Stimulated activated CD4-positive, alpha-beta T cell treated with anti-CD3 and anti-CD28 coated beads, TNF-alpha, amount 100 ng/mL, for 1 hour (primary cell): ENCODE results near the gene GNMT.
"Not testable (repeated sequence)": the region's sequence is repeated elsewhere in the genome, so short reads cannot be mapped to it uniquely, and the experiment has no call there.

ENCODE experiments used
- DNase-seq, 3 donors: peaks; one replicate each; pipeline ENCODE4 v3.0.0-alpha.2; 2020; ENCODE audit warnings: low read depth in 3 of 3, low spot score in 1 of 3

Gene GNMT

DNA sequence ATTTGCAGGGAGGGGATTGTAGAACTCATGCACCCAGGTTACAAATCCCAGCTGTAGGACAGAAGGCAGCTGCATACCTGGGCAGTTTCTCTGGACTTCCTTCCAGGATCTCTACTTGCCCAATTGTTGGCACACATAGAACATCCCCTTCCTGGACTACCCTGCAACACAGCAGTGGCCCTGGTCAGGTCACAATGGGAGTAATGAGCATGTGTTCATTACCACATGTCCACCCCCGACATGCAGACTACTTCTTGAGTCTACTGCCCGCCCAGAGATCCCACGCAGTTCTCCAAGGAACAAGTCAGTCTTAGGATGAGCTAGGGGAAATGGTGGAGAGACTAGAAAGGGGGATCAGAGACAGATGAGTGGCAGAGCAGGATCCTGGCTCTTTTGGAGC lies 13.4 kb downstream of the GNMT start:
- DNase-seq, result no peak

DNA sequence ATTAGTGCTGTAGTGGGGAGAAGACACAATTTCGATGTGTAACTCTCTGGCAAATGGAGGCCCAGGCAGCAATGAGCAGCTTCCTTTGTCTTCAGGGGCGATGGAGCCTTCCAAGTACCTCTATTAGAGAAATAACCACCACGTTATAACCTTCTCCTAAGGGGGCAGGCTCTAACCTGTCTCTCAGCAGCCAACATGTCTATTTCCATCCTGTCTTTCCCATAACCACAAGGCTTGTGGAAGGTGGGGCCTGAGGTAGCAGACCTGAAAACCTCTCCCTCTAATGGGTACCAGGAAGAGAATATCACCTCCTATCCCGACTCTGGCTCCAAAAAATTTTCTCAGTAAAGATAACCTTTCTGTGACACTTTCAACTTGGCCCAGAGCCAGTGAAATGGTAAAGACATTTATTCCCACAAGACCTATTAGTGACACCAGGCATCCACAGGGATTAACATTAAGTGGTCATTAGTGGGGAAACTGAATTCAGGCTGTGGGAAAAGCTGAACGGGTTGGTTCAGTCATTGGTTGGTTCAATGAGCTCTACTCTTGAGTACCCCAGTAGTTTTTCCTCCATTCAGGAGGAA lies 14.5 kb downstream of the GNMT start:
- DNase-seq, result no peak

DNA sequence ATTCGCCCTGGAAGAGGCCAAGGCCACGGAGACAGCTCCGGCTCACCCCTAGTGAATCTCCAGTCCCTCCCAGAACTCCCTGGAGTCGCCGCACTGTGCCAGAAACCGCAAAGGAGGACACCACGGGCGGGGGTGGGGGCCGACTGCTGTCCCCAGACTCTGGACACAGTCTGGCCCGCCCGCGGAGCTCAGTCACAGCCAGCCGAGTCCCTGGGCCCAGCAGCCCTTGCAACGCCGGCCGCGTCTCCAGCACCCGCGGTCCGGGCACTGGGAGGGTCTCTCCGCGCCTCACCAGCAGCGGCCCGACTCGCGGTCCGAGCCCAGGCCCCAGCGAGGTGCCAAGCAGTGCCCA lies 17.9 kb downstream of the GNMT start:
- DNase-seq, result no peak

DNA sequence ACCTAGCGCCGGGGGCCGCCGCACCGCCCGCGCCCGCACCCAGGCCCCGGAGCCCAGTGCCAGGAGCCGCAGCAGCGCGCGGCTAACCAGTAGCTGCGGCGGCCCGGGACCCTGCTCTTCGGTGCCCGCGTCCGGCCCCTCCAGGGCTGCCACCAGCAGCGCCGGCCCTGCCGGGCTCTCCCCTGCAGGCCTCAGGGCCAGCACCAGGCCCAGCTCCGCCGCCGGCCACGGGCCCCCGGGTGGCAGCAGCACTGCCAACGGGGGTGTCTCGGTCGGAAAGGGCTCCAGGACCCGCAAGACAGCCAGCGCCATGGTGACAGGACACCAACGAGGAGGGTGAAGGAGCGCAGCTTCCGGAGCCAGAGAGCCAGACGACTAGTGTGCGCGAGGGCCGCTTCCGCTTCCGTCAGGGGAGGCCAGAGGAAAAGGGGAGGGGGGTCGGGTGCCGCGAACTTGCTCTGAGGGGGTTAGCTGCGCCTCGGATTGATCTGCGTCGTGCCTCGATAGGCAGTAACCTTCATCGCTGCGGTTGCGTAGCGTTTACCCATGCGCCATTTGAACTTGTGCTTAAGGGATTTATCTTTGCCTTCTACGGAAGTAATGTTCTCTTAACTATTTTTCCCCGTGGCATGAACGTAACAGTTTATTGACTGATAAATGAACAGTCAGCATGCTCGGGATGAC lies 18.4 kb downstream of the GNMT start, which contains the start of gene PEX6:
TSS of gene PEX6 (minus strand) at position 343 of the 684 bp plus-strand sequence. CDS start at position 312, 31 bp downstream.
- DNase-seq, result peak; percentile 71 to 86 (median 78)

DNA sequence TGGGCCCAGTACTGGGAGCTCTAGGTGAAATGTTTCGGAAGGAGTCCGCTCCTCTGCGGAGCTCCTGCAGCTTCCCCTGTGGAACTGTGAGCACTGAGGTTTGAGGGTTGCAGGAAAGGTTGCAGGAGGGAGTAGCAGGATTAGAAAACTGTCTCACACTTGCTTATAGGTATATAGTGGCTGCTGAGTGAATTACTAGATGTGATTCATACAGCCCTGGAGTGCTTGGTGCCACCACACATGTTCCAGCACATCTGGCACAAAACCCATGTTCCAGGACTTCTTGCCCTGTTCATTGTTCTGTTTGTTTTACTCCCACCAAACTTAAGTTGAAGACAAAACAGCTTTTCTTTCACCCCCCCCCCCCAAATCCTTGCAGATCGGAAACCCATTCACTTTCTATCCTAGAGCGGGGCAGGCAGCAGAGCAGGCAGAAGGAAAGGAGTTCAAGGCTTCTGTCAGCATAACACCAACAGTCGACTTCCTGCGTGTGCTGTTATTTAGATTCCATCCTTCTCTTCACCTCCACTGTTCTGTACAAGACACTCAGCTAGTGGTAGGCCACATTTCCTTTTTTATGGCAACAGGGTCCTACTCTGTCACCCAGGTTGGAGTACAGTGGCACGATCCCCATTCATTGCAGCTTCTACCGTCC lies 19.1 kb downstream of the GNMT start:
- no peak for DNase-seq

DNA sequence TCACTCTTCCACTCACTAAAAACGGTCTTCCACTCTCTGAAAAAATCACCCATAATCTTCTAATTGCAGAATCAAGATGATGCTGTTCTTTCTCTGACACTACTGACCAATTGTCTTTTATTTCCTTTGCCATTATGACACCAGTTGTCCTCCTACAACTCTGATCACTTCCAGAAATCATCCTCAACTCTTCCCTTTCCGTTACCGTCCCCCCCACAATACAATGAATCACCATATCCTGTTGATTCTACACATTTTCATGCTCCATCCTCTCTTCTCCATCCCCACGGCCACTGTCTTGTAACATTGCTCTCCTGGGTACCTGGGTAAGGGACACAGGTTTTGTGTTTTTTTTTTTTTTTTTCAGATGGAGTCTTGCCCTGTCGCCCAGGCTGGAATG lies 21.3 kb downstream of the GNMT start:
- DNase-seq, result no peak

DNA sequence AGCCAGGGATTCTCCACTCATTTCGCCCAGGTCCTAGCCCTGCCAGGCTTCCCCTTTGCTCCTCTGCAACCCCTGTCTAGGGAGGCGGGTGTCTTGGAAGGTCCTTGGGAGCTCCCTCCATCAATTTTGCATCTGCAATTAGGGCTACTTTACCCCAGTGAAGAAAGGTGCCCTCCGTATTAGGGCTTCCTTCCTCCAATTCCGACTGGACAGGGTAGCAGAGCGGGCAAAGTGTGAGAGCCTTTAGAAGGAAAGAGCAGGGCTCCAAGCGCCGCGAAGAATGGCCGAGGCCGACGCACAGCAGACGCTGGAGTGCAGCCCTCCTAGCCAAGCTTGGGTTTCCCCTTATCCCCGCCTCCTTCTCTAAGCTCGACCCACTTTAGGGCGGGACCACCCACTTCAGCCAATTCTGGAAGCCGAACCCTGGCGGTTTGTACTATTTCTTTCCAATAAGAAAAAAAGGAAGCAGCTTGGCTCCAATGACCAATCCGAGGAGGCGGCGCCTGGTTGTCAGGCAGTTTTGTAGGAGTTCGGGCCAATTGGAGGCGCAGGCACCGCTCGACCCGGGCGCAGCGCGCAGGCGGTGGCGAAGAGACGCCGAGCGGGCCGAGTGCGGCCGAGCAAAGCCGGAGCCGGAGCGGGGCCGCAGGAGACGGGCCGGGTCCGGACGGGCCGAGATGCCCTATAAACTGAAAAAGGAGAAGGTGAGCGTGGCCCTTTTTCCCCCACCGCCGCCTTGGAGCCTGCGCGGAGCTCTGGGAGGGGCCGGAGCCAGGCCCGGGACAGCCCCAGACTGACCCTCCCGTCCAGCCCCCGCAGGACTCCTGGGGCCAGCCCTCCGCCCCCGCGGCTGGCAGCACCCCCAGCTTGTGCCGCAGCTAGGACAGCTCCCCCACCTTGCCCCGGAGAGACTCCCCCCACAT lies 23.7 kb downstream of the GNMT start, which contains the start of gene PPP2R5D:
TSS of gene PPP2R5D (plus strand) at position 570 of the 923 bp plus-strand sequence. CDS start at position 678, 108 bp downstream.
- peak; percentile 88 to 92 (median 88) for DNase-seq

DNA sequence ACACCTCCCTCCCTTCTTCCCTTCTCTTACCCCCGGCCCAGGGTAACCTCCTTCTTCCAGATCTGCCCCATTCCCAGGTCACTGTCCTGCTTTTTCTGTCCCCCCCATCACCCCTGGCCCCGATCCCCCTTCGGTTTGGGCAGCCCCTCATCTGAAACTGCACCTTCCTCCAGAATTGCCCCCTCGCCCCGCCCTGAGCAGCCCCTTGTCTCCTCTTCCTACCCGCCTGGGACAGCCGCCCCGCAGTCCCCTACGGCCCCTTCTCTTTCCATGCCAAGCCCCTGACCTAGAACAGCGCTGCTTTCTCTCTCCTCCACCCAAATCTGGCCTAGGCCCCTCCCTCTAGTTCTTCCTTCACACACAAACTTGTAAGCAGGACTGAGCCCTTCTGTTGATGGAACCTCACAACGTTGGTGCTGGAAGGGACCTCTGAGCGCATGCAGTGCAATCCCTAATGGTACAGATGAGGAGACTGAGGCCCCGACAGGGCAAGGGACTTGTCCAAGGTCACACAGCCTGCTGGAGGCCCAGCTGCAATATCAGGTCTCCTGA lies 24.4 kb downstream of the GNMT start:
- DNase-seq, result no peak

DNA sequence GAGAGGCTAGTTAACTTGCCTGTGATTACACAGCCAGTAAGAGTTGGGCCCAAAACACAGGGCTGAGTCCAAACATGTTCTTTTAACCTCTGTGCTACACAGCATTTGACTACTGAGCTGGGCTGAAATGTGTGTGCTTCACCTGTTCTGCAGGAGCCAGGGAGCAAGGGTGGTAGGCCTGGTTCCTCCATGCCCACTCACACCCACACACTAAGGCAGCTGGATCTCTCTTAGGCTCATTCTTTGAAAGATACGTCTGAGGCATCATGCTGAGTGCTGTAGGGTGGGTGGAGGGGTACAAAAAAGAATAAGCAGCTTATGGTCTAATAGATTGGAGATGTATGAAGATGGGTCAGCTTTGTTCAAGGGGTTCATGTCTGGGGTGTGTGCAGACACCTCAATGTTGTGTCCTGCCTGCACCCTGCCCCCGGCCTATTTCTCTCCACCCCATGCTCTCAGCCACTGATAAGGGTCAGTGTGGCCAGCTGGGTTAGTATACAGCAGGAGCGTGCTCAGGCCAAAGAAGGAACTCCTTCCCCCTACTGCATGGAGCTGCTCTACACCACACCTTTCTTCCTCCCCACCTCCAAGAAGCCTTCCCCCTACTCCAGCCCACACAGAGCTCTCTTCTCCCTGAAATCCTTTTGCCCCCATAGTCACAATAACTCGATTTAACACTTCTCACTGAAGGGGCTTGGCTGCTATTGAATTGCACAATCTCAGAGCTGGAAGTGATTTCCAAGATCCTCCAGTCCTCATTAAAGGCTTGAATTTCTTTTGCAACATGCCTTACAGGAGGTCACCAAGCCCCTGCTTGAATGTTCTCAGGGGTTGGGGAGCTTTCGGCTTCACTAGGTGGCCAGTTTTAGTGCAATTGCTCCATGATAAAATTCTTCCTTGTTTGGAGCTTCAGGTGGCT lies 27.2 kb downstream of the GNMT start:
- DNase-seq, result no peak

DNA sequence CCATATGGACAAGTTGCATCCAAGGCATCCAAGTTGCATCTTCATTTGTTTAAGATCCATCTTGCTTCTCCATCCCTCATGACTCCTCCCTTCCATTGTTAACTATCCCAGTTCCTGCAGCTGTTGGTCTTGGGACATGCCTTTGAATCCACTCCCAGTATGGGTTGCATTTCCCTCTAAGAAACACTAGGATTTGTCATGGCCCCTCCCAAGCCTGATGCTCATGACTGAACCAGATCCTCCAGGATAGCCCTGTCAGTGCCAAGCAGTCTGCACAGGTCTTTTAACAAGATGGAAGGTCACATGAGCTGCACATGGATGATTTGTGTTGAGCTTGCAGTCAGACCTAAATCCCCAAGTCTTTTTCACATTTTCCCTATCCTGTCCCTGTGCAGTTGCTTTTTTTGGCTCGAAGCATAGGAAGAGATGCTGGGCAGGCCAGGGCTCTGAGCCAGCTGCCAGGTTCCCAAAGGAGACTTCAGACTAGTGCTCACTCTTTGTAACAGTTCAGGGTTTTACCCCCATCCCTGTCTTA lies 28.0 kb downstream of the GNMT start:
- no peak for DNase-seq

DNA sequence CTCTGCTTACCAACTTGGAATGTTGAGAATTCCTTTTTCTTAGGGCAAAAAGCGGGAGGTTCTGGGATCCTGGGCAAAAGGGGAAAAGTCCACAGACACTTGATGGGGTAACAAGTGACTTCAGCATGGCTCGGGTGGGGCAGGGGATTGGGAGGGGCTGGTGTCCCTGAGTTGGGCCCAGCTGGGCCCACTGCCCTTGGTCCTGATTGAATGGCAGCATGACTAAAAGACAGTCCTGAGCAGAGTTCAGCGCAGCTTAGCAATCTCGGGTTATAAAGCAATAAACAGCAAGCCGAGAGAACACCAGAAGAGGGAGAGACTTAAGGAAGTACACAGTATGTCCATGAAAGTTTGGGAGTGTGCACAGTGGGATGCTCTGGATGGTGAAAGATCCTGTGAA lies 29.4 kb downstream of the GNMT start:
- no peak for DNase-seq

DNA sequence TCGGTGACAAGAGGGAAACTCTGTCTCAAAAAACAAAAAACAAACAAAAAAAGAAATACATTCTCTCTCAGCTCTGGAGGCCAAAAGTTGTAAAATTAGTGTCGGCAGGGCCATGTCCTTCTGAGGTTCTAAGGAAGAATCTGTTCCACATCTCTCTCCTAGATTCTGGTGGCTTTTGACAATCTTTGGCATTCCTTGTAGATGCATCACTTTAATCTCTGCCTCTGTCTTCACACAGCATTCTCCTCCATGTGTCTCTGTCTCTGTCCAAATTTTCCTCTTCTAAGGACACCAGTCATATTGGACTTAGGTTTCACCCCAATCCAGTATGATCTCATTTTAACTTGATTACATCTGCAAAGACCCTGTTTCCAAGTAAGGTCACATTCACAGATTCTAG lies 32.9 kb downstream of the GNMT start:
- DNase-seq, result no peak

DNA sequence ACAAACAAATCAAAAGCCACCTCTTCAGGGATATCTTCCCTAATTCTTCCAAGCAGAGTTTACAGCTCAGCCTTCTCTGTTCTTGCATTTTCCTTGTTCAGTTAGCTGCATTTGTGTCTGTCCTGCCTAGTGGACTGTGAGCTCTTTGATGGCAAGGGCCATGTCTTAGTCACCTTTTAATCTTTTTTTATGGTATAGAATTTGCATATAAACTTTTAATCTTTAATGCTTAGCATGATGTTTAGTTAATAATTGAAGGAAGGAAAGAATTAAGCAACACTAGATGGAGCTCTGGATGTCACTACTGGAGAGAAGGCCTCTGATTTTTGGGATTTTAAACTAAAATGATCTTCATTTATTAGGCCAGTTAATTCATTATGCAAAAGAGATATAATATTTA lies 36.0 kb downstream of the GNMT start:
- no peak for DNase-seq

DNA sequence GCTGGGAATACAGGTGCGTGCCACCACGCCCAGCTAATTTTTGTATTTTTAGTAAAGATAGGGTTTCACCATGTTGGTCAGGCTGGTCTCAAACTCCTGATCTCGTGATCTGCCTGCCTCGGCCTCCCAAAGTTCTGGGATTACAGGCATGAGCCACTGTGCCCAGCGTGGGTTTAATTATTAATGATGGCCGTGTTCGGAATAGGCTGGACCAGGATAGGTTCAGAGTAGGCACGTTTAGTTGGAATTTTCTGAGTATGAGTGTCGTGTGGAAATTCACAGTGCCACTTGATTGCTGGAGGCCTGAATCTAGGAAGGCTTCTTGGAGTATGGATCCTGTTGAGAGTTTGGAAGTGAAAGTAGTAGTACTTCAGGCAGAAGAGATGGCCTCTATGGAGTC lies 37.7 kb downstream of the GNMT start:
- not testable (repeated sequence) for DNase-seq

DNA sequence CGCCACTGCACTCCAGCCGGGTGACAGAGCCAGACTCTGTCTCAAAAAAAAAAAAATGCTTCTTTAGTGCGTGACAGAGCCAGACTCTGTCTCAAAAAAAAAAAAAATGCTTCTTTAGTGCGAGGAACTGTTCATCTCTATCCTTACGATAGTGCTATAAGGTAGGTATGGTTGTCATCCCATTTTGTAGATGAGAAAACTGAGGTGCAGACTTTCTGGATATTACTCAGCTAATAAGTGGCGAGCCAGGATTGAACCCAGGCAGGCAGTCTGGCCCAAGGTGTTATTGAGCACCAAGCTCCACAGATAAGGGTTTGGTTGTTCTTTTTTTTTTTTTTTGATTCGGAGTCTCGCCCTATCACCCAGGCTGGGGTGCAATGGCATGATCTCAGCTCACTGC lies 41.3 kb downstream of the GNMT start:
- DNase-seq, result no peak

DNA sequence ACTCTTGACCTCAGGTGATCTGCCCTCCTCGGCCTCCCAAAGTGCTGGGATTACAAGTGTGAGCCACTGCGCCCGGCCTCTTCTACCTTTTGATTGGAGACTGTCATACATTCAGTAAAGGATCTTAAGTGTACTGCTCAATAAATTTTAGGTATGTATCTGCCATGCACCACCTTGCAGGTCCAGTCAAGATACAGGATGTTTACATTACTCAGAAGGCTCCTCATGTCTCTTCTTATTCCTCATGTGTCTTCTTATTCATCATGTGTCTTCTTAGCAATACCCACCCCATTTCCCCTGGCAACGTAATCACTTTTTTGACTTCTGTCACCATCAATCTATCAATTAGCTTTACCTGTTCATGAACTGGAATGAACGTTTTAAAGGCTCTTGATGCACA lies 45.3 kb downstream of the GNMT start:
- DNase-seq, result no peak

DNA sequence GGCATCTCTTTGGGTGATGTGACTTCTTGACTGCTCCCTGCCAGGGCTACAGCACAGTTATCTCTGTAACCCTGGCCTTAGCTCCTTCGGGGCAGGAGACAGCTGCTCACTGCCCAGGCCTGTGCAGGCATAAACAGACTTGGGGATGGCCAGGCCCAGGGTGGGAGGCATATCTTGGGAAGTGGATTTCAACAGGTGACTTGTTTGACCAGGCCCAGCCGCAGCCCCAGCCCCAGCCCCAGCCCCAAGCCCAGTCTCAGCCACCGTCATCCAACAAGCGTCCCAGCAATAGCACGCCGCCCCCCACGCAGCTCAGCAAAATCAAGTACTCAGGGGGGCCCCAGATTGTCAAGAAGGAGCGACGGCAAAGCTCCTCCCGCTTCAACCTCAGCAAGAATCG lies 45.7 kb downstream of the GNMT start:
- DNase-seq, result no peak

DNA sequence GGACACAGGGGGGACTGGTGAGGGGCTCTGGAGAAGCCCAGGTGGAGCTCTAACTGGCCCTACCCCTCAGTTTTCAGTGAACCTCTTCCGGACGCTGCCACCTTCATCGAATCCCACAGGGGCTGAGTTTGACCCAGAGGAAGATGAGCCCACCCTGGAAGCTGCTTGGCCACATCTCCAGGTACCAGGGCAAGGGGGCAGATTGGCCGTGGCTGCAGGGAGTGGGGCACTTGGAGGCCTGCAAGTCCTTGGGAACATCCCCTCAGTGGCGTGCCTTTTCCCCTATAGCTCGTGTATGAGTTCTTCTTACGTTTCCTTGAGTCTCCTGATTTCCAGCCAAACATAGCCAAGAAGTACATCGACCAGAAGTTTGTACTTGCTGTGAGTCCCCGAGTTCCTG lies 46.6 kb downstream of the GNMT start:
- no peak for DNase-seq

DNA sequence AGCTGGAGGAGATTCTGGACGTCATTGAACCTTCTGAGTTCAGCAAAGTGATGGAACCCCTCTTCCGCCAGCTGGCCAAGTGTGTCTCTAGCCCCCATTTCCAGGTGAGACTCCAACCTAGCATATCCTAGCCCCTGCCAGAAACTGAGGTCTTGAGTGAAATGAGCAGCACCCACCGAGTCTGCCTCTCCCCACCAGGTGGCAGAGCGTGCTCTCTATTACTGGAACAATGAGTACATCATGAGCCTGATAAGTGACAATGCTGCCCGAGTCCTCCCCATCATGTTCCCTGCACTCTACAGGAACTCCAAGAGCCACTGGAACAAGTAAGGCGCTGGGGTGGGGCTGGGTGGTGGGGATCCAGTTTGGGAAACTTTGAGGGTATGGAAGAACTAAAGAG lies 48.6 kb downstream of the GNMT start:
- no peak for DNase-seq

DNA sequence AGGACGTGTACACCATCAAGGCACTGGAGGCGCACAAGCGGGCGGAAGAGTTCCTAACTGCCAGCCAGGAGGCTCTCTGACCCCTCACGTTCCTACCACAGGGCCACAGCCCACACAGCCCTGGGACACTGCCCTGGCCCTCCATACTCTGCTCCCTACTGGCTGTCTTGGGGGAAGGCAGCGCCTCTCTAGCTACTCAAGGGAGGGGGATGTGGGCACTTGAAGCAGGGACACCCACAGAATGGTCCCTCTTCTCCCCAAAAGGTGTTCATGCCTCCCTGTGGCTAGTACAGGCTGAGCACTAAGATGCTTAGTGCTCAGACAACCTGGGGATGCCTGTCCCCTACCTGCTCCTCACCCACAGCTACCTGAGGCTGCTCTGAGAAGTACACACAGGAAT lies 50.7 kb downstream of the GNMT start:
- DNase-seq, result no peak
